Karpas-422 (cell line): Measurements from ENCODE around the gene MCTS1. TPM values are rescaled to one million over a fixed set of nuclear protein-coding genes. Genes with fewer than 3 reads are reported as not detected.
A peak's percentile ranks its signal among the peaks of the same experiment; 100 is the strongest.

Experiments used
- DNase-seq: peaks from one replicate; pipeline ENCODE4 v3.0.0-alpha.2; 2015
- H2AFZ ChIP-seq: fragments of 200-600 bp; sonication (generic); 2 replicates; pipeline ENCODE4 v1.6.1; 2014; ENCODE audit warnings: antibody characterized with exemption, low read length, mixed read lengths
- H3K27ac ChIP-seq: fragments of 200-600 bp; sonication (generic); 2 replicates; pipeline ENCODE4 v1.5.1; 2014; ENCODE audit warnings: mild to moderate bottlenecking, low read length, moderate library complexity
- H3K27me3 ChIP-seq: fragments of 200-600 bp; sonication (generic); 2 replicates; pipeline ENCODE4 v1.6.1; 2014; ENCODE audit warnings: low read length, mixed read lengths
- H3K36me3 ChIP-seq: fragments of 200-600 bp; sonication (generic); 2 replicates; pipeline ENCODE4 v1.6.1; 2014; ENCODE audit warnings: low read length, mixed read lengths; ENCODE audit not compliant: insufficient read depth
- H3K4me1 ChIP-seq: fragments of 200-600 bp; sonication (generic); 2 replicates; pipeline ENCODE4 v1.6.1; 2014; ENCODE audit warnings: mild to moderate bottlenecking, low read length, mixed read lengths
- H3K4me2 ChIP-seq: fragments of 200-600 bp; sonication (generic); 2 replicates; pipeline ENCODE4 v1.6.1; 2014; ENCODE audit warnings: low read length, low read depth, mild to moderate bottlenecking; ENCODE audit not compliant: poor library complexity, severe bottlenecking
- H3K4me3 ChIP-seq: fragments of 200-600 bp; sonication (generic); 2 replicates; pipeline ENCODE4 v1.5.1; 2014; ENCODE audit warnings: mild to moderate bottlenecking, antibody characterized with exemption, low read length, mixed read lengths
- H3K79me2 ChIP-seq: fragments of 200-600 bp; sonication (generic); 2 replicates; pipeline ENCODE4 v1.6.1; 2014; ENCODE audit warnings: mild to moderate bottlenecking, low read length, mixed read lengths
- H3K9ac ChIP-seq: fragments of 200-600 bp; sonication (generic); 2 replicates; pipeline ENCODE4 v1.6.0; 2014; ENCODE audit warnings: low read length
- H3K9me2 ChIP-seq: fragments of 200-600 bp; sonication (generic), shearing (Covaris generic); replicated peaks from 2 replicates; pipeline ENCODE4 v1.6.0; 2014; ENCODE audit warnings: mild to moderate bottlenecking, low read length, moderate library complexity; ENCODE audit not compliant: insufficient read depth
- H3K9me3 ChIP-seq: fragments of 300-700, 200-600 bp; sonication (generic); 2 replicates; pipeline ENCODE4 v1.6.1; 2014; ENCODE audit warnings: low read length, mixed read lengths
- H4K20me1 ChIP-seq: fragments of 200-600 bp; sonication (generic); 2 replicates; pipeline ENCODE4 v1.6.1; 2014; ENCODE audit warnings: mild to moderate bottlenecking, antibody characterized with exemption, low read length, low read depth; ENCODE audit not compliant: insufficient read depth
- total RNA-seq: library from RNA; depleted of rRNA; stranded (reverse); fragments of >200 nt; shearing (Covaris generic); gene quantifications from 2 replicates; pipeline ENCODE4 v1.2.3, GENCODE V29; 2014; ENCODE audit warnings: low replicate concordance

Gene MCTS1
- total RNA-seq, 1 experiment from 2014 or later: 69.6 TPM

- H4K20me1 ChIP-seq: no peaks in the 10 kb centered on the region
- H3K9ac ChIP-seq: peak overlapping the region; percentile 92
- peak overlapping the region; percentile 81 for H3K4me3 ChIP-seq
- H3K27ac ChIP-seq: peak overlapping the region; percentile 86
- no peaks in the 10 kb centered on the region for H3K9me3 ChIP-seq
- peaks cover 10% of the 10 kb centered on the region; the same call in 1 of the 2 replicates for H3K4me1 ChIP-seq
- H2AFZ ChIP-seq: no peak overlapping the region
- H3K79me2 ChIP-seq: peaks cover 35% of the 10 kb centered on the region
- H3K9me2 ChIP-seq: no peaks in the 10 kb centered on the region
- peak; percentile 72 for DNase-seq
- H3K36me3 ChIP-seq: peaks cover 15% of the 10 kb centered on the region; the same call in 1 of the 2 replicates
- no peaks in the 10 kb centered on the region for H3K27me3 ChIP-seq
- H3K4me2 ChIP-seq: peak overlapping the region; percentile 73
Measured at GRCh38 chrX:120604361-120604782, 471 bp downstream of the MCTS1 start.

GRCh38 chrX:120612086-120612485 is 8.2 kb downstream of the MCTS1 start:
- Histone ChIP-seq H3K79me2 (peaks cover 7% of the 10 kb centered on the region), H3K9me2 (no peaks in the 10 kb centered on the region), H3K36me3 (peaks cover 17% of the 10 kb centered on the region; the same call in 1 of the 2 replicates), H2AFZ (no peak overlapping the region), H3K27ac (no peak overlapping the region), H4K20me1 (no peaks in the 10 kb centered on the region), H3K4me3 (no peak overlapping the region), H3K9ac (no peak overlapping the region), H3K4me1 (no peaks in the 10 kb centered on the region), H3K9me3 (no peaks in the 10 kb centered on the region), H3K27me3 (no peaks in the 10 kb centered on the region), H3K4me2 (no peak overlapping the region)
- DNase-seq: no peak

GRCh38 chrX:120614816-120615215 is 10.9 kb downstream of the MCTS1 start:
- peaks cover 15% of the 10 kb centered on the region for H3K4me1 ChIP-seq
- H3K9ac ChIP-seq: no peak overlapping the region
- H3K36me3 ChIP-seq: peaks cover 9% of the 10 kb centered on the region; the same call in 1 of the 2 replicates
- H3K4me3 ChIP-seq: no peak overlapping the region
- no peak overlapping the region for H3K4me2 ChIP-seq
- H2AFZ ChIP-seq: no peak overlapping the region
- no peaks in the 10 kb centered on the region for H3K27me3 ChIP-seq
- H3K9me3 ChIP-seq: no peaks in the 10 kb centered on the region
- no peaks in the 10 kb centered on the region for H3K79me2 ChIP-seq
- H3K27ac ChIP-seq: no peak overlapping the region
- no peaks in the 10 kb centered on the region for H4K20me1 ChIP-seq
- no peaks in the 10 kb centered on the region for H3K9me2 ChIP-seq
- no peak for DNase-seq

- Histone ChIP-seq H3K4me1 (peaks cover 15% of the 10 kb centered on the region), H3K79me2 (no peaks in the 10 kb centered on the region), H3K36me3 (peaks cover 7% of the 10 kb centered on the region; the same call in 1 of the 2 replicates), H2AFZ (no peak overlapping the region), H3K27me3 (no peaks in the 10 kb centered on the region), H3K4me3 (no peak overlapping the region), H3K9me2 (no peaks in the 10 kb centered on the region), H3K4me2 (peak overlapping the region; percentile 6), H4K20me1 (no peaks in the 10 kb centered on the region), H3K9ac (no peak overlapping the region), H3K9me3 (no peaks in the 10 kb centered on the region), H3K27ac (peak overlapping the region; percentile 73)
- DNase-seq: peak; percentile 42
Measured at GRCh38 chrX:120617996-120618630, 14.2 kb downstream of the MCTS1 start.

- H3K79me2 ChIP-seq: peaks cover 29% of the 10 kb centered on the region
- no peaks in the 10 kb centered on the region for H3K9me3 ChIP-seq
- no peak overlapping the region for H3K27ac ChIP-seq
- no peaks in the 10 kb centered on the region for H3K36me3 ChIP-seq
- H4K20me1 ChIP-seq: no peaks in the 10 kb centered on the region
- H3K9ac ChIP-seq: no peak overlapping the region
- H2AFZ ChIP-seq: no peak overlapping the region
- no peak overlapping the region for H3K4me3 ChIP-seq
- DNase-seq: no peak
- peaks cover 10% of the 10 kb centered on the region for H3K4me1 ChIP-seq
- H3K4me2 ChIP-seq: no peak overlapping the region
- no peaks in the 10 kb centered on the region for H3K27me3 ChIP-seq
- H3K9me2 ChIP-seq: no peaks in the 10 kb centered on the region; the same call in 1 of the 2 replicates
Measured at GRCh38 chrX:120625371-120625770, 21.5 kb downstream of the MCTS1 start.

GRCh38 chrX:120629667-120630537 is 26.0 kb downstream of the MCTS1 start, which contains the start of gene C1GALT1C1:
C1GALT1C1 (minus strand) TSS chrX:120630054; CDS start chrX:120627166, 2,888 bp downstream.
- peak; percentile 96 for DNase-seq
- Histone ChIP-seq H3K27ac (peak within 1 kb of the TSS; percentile 80), H4K20me1 (no peaks in the 10 kb centered on the region), H2AFZ (no peak within 1 kb of the TSS), H3K27me3 (no peaks in the 10 kb centered on the region), H3K4me3 (peak within 1 kb of the TSS; percentile 81), H3K4me1 (peaks cover 14% of the 10 kb centered on the region), H3K36me3 (no peaks in the 10 kb centered on the region), H3K4me2 (peak within 1 kb of the TSS; percentile 87), H3K79me2 (peaks cover 29% of the 10 kb centered on the region), H3K9me3 (no peaks in the 10 kb centered on the region), H3K9ac (peak within 1 kb of the TSS; percentile 82), H3K9me2 (no peaks in the 10 kb centered on the region; the same call in 1 of the 2 replicates)

GRCh38 chrX:120638619-120639018 is 34.7 kb downstream of the MCTS1 start:
- Histone ChIP-seq H2AFZ (no peak overlapping the region), H3K4me2 (no peak overlapping the region), H3K79me2 (no peaks in the 10 kb centered on the region), H3K4me3 (no peak overlapping the region), H3K27ac (no peak overlapping the region), H3K9ac (no peak overlapping the region), H3K9me2 (no peaks in the 10 kb centered on the region), H3K9me3 (no peaks in the 10 kb centered on the region), H4K20me1 (no peaks in the 10 kb centered on the region), H3K27me3 (no peaks in the 10 kb centered on the region), H3K36me3 (no peaks in the 10 kb centered on the region), H3K4me1 (no peaks in the 10 kb centered on the region)
- DNase-seq: no peak

- Histone ChIP-seq H3K27me3 (no peaks in the 10 kb centered on the region), H3K9me2 (no peaks in the 10 kb centered on the region), H3K9ac (no peak overlapping the region), H3K4me3 (no peak overlapping the region), H4K20me1 (no peaks in the 10 kb centered on the region), H3K79me2 (no peaks in the 10 kb centered on the region), H3K4me1 (no peaks in the 10 kb centered on the region), H3K4me2 (no peak overlapping the region), H3K9me3 (no peaks in the 10 kb centered on the region), H3K27ac (no peak overlapping the region), H3K36me3 (no peaks in the 10 kb centered on the region), H2AFZ (no peak overlapping the region)
- DNase-seq: no peak
Measured at GRCh38 chrX:120642871-120643270, 39.0 kb downstream of the MCTS1 start.
